ENCODE results near the gene USP13.

GRCh38 chr3:179745716-179746115 is 92.9 kb downstream of the USP13 start:
- TF ChIP-seq POLR2A (IDR thresholded peaks at IDR 0.05) (no peak), POLR2AphosphoS5 (IDR thresholded peaks at IDR 0.05) (no peak), EP300 (IDR thresholded peaks at IDR 0.05) (no peak)
- TF ChIP-seq, protein P1, sequence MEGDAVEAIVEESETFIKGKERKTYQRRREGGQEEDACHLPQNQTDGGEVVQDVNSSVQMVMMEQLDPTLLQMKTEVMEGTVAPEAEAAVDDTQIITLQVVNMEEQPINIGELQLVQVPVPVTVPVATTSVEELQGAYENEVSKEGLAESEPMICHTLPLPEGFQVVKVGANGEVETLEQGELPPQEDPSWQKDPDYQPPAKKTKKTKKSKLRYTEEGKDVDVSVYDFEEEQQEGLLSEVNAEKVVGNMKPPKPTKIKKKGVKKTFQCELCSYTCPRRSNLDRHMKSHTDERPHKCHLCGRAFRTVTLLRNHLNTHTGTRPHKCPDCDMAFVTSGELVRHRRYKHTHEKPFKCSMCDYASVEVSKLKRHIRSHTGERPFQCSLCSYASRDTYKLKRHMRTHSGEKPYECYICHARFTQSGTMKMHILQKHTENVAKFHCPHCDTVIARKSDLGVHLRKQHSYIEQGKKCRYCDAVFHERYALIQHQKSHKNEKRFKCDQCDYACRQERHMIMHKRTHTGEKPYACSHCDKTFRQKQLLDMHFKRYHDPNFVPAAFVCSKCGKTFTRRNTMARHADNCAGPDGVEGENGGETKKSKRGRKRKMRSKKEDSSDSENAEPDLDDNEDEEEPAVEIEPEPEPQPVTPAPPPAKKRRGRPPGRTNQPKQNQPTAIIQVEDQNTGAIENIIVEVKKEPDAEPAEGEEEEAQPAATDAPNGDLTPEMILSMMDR (IDR thresholded peaks at IDR 0.05), result no peak

Measured in gastroesophageal sphincter (tissue), 3 donors.